Gastrocnemius medialis (tissue), 4 donors: ENCODE data around the gene PYY. TPM values are rescaled to one million over a fixed set of nuclear protein-coding genes. Genes with fewer than 3 reads are reported as not detected.
A peak's percentile ranks its signal among the peaks of the same experiment; 100 is the strongest.

ENCODE experiments used
- ATAC-seq, 2 donors: fragments of 150-250 bp; one replicate each; pipeline ENCODE4 v1.9.1; 2016
- DNase-seq, 2 donors: peaks; one replicate each; pipeline ENCODE4 v3.0.0-alpha.2; 2019
- H3K27ac ChIP-seq, 4 donors: fragments of 200-600 bp; sonication (generic); 1 replicate in 1 of 4; 2 replicates in 3 of 4; pipeline ENCODE4 v1.5.1; 2016 to 2018; ENCODE audit warnings: mild to moderate bottlenecking in 2 of 4, moderate library complexity in 1 of 4
- H3K27me3 ChIP-seq, 3 donors: fragments of 200-600 bp; sonication (generic) in 2 of 3; 1 replicate in 1 of 3; 2 replicates in 2 of 3; pipeline versions ENCODE4 v1.5.1 to v1.6.0; 2016 to 2019; ENCODE audit warnings: mild to moderate bottlenecking in 1 of 3, moderate library complexity in 1 of 3
- H3K36me3 ChIP-seq, 2 donors: fragments of 200-600 bp; sonication (generic) in 1 of 2; one replicate each; pipeline ENCODE4 v1.5.1; 2017 to 2018
- H3K4me1 ChIP-seq, 2 donors: fragments of 200-600 bp; sonication (generic) in 1 of 2; one replicate each; pipeline ENCODE4 v1.5.1; 2016 to 2017; ENCODE audit warnings: mild to moderate bottlenecking in 2 of 2
- H3K4me3 ChIP-seq, 4 donors: fragments of 200-600 bp; sonication (generic) in 3 of 4; 1 replicate in 1 of 4; 2 replicates in 3 of 4; pipeline ENCODE4 v1.5.1; 2016 to 2019; ENCODE audit warnings: mild to moderate bottlenecking in 2 of 4
- H3K9me3 ChIP-seq, 3 donors: fragments of 200-600 bp; sonication (generic) in 2 of 3; 1 replicate in 1 of 3; 2 replicates in 2 of 3; pipeline ENCODE4 v1.5.1; 2016 to 2019
- CTCF ChIP-seq, 5 experiments: fragments of 450-650 bp in 3 of 5; fragments of 200-600 bp in 2 of 5; sonication (generic) in 2 of 5; IDR thresholded peaks in 4 of 5; conservative IDR thresholded peaks in 1 of 5; 1 replicate in 4 of 5; 2 replicates in 1 of 5; pipeline ENCODE4 v1.5.1; 2016 to 2019; ENCODE audit warnings: antibody characterized with exemption in 5 of 5, mild to moderate bottlenecking in 3 of 5, moderate library complexity in 3 of 5
- POLR2A ChIP-seq, 2 donors: fragments of 450-650 bp; IDR thresholded peaks; one replicate each; pipeline ENCODE4 v1.6.1; 2017; ENCODE audit warnings: antibody characterized with exemption in 2 of 2, mild to moderate bottlenecking in 2 of 2, moderate library complexity in 2 of 2
- in situ Hi-C, 4 donors: fragments of 200-750 bp; cut with MboI; loops; one replicate each; pipeline versions ENCODE4 v1.15.0 to v1.8.0; 2017; ENCODE audit warnings: low sequenced_read_pairs in 4 of 4
- intact Hi-C: fragments of 100-400 bp; cut with DNase I; formaldehyde crosslinking; loops from one replicate; pipeline ENCODE4 v1.15.1; 2023; ENCODE audit warnings: low total_unique reads
- total RNA-seq, 4 donors: library from RNA; depleted of rRNA; stranded (reverse); fragments of >200 nt; gene quantifications; one replicate each; pipeline versions ENCODE4 v1.1.0 to v1.2.3, GENCODE V29; 2016

PYY gene
- total RNA-seq, 4 donors from 2014 or later: not detected

- TF ChIP-seq POLR2A (IDR thresholded peaks at IDR 0.05) (no peak), CTCF (IDR thresholded peaks at IDR 0.05 in 4 of 5, conservative IDR thresholded peaks at IDR 0.05 in 1 of 5) (no peak)
Measured at GRCh38 chr17:43986225-43986981, 32.7 kb upstream of the PYY start.

DNA sequence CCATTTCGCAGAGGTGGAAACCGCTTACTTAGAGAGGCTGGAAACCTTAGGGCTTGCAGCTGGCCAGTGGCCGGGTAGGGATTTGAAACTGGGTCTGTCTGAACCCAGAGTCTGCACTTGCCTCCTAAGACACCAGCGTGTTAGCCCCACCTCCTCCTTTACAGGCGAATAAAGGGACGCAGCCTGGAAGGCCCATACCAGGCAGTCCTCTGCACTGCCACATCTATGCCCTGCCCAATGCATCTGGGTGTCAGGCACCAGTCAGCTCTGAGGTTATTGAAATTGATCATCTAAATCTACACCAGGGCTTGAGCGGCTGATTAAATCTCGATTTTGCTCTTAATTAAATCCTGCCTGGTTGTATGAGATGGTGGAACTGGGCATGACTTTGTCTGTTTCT, 30.8 kb upstream of the PYY start:
- intact Hi-C loops: no loop called here
- DNase-seq: no peak
- peaks cover 12 to 36% (median 14%) of the 10 kb centered on the region in 3 donors for H3K27me3 ChIP-seq
- TF ChIP-seq POLR2A (IDR thresholded peaks at IDR 0.05) (no peak), CTCF (IDR thresholded peaks at IDR 0.05 in 4 of 5, conservative IDR thresholded peaks at IDR 0.05 in 1 of 5) (no peak)
- in situ Hi-C loops: no loop called here
- no peak for ATAC-seq
- H3K4me3 ChIP-seq: peak overlapping the region in 3 of 4 donors; percentile 44 to 63 (median 51)
- peaks cover 15 to 20% of the 10 kb centered on the region in 2 donors for H3K4me1 ChIP-seq
- no peaks in the 10 kb centered on the region for H3K9me3 ChIP-seq
- no peaks in the 10 kb centered on the region for H3K36me3 ChIP-seq
- H3K27ac ChIP-seq: no peak overlapping the region

More at GRCh38 chr17:43986225-43986981, 32.7 kb upstream of the PYY start:
- Histone ChIP-seq H3K27me3 (peaks cover 12 to 30% (median 14%) of the 10 kb centered on the region in 3 donors), H3K9me3 (no peaks in the 10 kb centered on the region), H3K4me3 (no peak overlapping the region), H3K4me1 (peaks cover 15 to 20% of the 10 kb centered on the region in 2 donors), H3K27ac (peak overlapping the region in 2 of 4 donors; percentile 5 to 64), H3K36me3 (no peaks in the 10 kb centered on the region)
- peak; percentile 85 to 90 for ATAC-seq
- in situ Hi-C loops: no loop called here
- DNase-seq: peak; percentile 32 to 39
- intact Hi-C loops: no loop called here

GRCh38 chr17:43983515-43984411, 30.0 kb upstream of the PYY start:
- no peak for ATAC-seq
- no peaks in the 10 kb centered on the region for H3K36me3 ChIP-seq
- H3K4me1 ChIP-seq: peaks cover 15 to 20% of the 10 kb centered on the region in 2 donors
- no peaks in the 10 kb centered on the region for H3K9me3 ChIP-seq
- DNase-seq: no peak
- no peak overlapping the region for H3K27ac ChIP-seq
- H3K27me3 ChIP-seq: peaks cover 12 to 37% (median 14%) of the 10 kb centered on the region in 3 donors
- in situ Hi-C loops: no loop called here
- intact Hi-C loops: no loop called here
- TF ChIP-seq CTCF (IDR thresholded peaks at IDR 0.05 in 4 of 5, conservative IDR thresholded peaks at IDR 0.05 in 1 of 5) (peak in 1 of 5 experiments; percentile 11), POLR2A (IDR thresholded peaks at IDR 0.05) (no peak)
- peak overlapping the region; percentile 44 to 63 (median 52) for H3K4me3 ChIP-seq

DNA sequence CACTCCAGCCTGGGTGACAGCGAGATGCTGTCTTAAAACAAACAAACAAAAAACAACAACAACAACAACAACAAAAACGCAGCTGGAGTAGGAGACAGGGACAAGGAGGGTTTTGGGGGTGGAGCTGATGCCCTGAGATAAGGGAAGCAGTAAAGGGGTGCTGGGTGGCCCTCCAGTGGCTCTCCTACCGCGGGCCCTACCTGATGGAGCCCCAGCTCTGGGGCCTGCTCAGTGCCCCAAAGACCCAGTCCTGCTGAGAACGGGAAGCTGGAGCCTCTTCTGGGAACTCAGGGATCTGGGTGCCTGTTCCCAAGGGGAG, 29.4 kb upstream of the PYY start:
- intact Hi-C loops (no loop called here), in situ Hi-C loops (no loop called here)
- H3K4me1 ChIP-seq: peaks cover 15 to 20% of the 10 kb centered on the region in 2 donors
- H3K4me3 ChIP-seq: peak overlapping the region in 2 of 4 donors; percentile 51 to 63
- no peaks in the 10 kb centered on the region for H3K9me3 ChIP-seq
- no peak overlapping the region for H3K27ac ChIP-seq
- peaks cover 14 to 40% (median 17%) of the 10 kb centered on the region in 3 donors for H3K27me3 ChIP-seq
- ATAC-seq (no peak), DNase-seq (no peak)
- no peaks in the 10 kb centered on the region for H3K36me3 ChIP-seq
- TF ChIP-seq CTCF (IDR thresholded peaks at IDR 0.05 in 4 of 5, conservative IDR thresholded peaks at IDR 0.05 in 1 of 5) (no peak), POLR2A (IDR thresholded peaks at IDR 0.05) (no peak)
